Measurements from ENCODE around the gene NCAM1.

The NCAM1 gene

DNA sequence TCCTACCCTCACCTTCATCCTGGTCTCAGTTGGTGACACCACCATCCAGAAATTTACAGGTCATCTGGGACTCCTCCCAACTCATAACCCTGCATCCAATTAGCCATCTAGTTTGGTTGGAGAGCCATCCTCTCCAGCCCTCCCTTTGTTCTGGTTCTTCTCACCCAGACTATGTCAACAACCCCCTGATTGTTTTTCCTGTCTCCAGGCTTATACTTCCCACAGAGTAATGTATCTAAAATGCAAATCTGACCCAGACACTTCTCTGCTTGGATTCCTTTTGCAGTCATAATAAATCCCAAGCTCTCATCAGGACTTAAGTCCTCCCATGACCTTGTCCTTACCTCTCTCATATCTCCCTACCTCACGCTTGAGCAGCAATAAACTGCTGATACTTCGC is 356.1 kb downstream of the NCAM1 start:
- FAIRE-seq (no peak), DNase-seq (ENCODE audit: extremely low spot score, insufficient read length, low read depth) (no peak)

DNA sequence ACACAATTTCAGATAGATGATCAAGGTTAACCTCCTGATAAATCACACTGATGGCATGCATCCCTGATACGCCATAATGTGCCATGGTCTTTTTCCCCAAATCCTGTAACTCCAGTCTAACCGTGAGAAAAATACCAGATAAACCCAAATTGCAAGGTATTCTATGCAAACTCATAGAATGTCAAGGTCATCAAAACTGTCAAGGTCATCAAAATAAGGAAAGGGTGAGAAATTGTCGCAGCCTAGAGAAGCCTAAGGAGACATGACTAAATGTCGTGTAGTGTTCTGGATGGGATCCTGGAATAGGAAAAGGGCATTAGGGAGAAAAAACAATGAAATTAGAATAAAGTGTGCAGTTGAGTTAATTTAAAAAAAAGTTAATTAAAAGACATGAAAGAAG is 357.9 kb downstream of the NCAM1 start:
- FAIRE-seq (no peak), DNase-seq (ENCODE audit: extremely low spot score, insufficient read length, low read depth) (no peak)

- FAIRE-seq: no peak
- DNase-seq (ENCODE audit: extremely low spot score, insufficient read length, low read depth): no peak
Observed at GRCh38 chr11:113322158-113322557, 360.9 kb downstream of the NCAM1 start.

- DNase-seq (ENCODE audit: extremely low spot score, insufficient read length, low read depth): no peak
- FAIRE-seq: no peak
Observed at GRCh38 chr11:113324250-113324649, 363.0 kb downstream of the NCAM1 start.
